ENCODE measurements around the gene DYNC1LI1. TPM values are rescaled to one million over a fixed set of nuclear protein-coding genes. Genes with fewer than 3 reads are reported as not detected.

The DYNC1LI1 gene
- total and polyA plus RNA-seq, 4 donors, result 9.2 to 21.1 (median 13.6) TPM

DNA sequence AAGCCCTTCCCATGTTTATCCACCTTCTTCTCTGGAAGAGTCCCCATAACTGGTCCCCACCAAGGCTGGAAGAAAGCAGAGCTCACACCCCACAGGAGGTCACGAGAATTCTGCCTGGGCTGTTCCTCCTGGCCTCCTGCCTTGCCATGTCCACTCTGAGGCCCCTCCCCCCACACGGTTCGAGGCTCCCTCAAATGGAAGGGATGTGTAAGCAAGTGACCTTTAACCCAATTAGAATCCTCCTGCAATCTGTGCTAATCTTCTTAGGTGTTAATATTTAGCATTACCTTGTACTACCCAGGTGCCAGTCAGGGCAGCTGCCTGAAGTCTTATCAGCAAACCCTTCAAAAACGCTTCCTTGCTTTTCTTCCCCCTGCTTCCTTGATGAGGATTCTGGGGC lies 32.4 kb upstream of the DYNC1LI1 start:
- DNase-seq (ENCODE audit: low spot score), result no peak
- no peak overlapping the region for H3K27ac ChIP-seq (ENCODE audit: low read depth in 1 of 2, low read length in 2 of 2)
- WGBS, result 51% methylated on average over 4 of the region's 4 CpGs
- no peaks in the 10 kb centered on the region for H3K27me3 ChIP-seq (ENCODE audit: control insufficient read depth in 4 of 4, insufficient read depth in 4 of 4, low read length in 3 of 4)
- H3K4me3 ChIP-seq (ENCODE audit: low read depth in 1 of 3, low read length in 3 of 3), result no peak overlapping the region
- no peak overlapping the region for H3K9ac ChIP-seq (ENCODE audit: low read depth in 1 of 2, low read length in 2 of 2)
- H3K9me3 ChIP-seq (ENCODE audit: control insufficient read depth in 4 of 4, low read length in 3 of 4), result no peaks in the 10 kb centered on the region
- H3K36me3 ChIP-seq (ENCODE audit: control insufficient read depth in 4 of 4, insufficient read depth in 3 of 4, low read depth in 1 of 4, low read length in 3 of 4), result no peaks in the 10 kb centered on the region
- H3K4me1 ChIP-seq (ENCODE audit: control insufficient read depth in 4 of 4, insufficient read depth in 4 of 4, low read length in 3 of 4), result no peaks in the 10 kb centered on the region
- TF ChIP-seq, protein P1, sequence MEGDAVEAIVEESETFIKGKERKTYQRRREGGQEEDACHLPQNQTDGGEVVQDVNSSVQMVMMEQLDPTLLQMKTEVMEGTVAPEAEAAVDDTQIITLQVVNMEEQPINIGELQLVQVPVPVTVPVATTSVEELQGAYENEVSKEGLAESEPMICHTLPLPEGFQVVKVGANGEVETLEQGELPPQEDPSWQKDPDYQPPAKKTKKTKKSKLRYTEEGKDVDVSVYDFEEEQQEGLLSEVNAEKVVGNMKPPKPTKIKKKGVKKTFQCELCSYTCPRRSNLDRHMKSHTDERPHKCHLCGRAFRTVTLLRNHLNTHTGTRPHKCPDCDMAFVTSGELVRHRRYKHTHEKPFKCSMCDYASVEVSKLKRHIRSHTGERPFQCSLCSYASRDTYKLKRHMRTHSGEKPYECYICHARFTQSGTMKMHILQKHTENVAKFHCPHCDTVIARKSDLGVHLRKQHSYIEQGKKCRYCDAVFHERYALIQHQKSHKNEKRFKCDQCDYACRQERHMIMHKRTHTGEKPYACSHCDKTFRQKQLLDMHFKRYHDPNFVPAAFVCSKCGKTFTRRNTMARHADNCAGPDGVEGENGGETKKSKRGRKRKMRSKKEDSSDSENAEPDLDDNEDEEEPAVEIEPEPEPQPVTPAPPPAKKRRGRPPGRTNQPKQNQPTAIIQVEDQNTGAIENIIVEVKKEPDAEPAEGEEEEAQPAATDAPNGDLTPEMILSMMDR (IDR thresholded peaks at IDR 0.05; ENCODE audit: low read depth, low read length, missing input control), result no peak
- TF ChIP-seq, protein P2, sequence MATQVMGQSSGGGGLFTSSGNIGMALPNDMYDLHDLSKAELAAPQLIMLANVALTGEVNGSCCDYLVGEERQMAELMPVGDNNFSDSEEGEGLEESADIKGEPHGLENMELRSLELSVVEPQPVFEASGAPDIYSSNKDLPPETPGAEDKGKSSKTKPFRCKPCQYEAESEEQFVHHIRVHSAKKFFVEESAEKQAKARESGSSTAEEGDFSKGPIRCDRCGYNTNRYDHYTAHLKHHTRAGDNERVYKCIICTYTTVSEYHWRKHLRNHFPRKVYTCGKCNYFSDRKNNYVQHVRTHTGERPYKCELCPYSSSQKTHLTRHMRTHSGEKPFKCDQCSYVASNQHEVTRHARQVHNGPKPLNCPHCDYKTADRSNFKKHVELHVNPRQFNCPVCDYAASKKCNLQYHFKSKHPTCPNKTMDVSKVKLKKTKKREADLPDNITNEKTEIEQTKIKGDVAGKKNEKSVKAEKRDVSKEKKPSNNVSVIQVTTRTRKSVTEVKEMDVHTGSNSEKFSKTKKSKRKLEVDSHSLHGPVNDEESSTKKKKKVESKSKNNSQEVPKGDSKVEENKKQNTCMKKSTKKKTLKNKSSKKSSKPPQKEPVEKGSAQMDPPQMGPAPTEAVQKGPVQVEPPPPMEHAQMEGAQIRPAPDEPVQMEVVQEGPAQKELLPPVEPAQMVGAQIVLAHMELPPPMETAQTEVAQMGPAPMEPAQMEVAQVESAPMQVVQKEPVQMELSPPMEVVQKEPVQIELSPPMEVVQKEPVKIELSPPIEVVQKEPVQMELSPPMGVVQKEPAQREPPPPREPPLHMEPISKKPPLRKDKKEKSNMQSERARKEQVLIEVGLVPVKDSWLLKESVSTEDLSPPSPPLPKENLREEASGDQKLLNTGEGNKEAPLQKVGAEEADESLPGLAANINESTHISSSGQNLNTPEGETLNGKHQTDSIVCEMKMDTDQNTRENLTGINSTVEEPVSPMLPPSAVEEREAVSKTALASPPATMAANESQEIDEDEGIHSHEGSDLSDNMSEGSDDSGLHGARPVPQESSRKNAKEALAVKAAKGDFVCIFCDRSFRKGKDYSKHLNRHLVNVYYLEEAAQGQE (IDR thresholded peaks at IDR 0.05), result no peak
- no peak for TF ChIP-seq FOXA2 (IDR thresholded peaks at IDR 0.05)
- no peak for TF ChIP-seq FOXA1 (IDR thresholded peaks at IDR 0.05)
- no peak for TF ChIP-seq GABPA (IDR thresholded peaks at IDR 0.05 in 1 of 2, conservative IDR thresholded peaks at IDR 0.05 in 1 of 2)
- no peak for TF ChIP-seq NR2F2 (IDR thresholded peaks at IDR 0.05)
- TF ChIP-seq EGR1 (IDR thresholded peaks at IDR 0.05; ENCODE audit: low read depth in 2 of 2), result no peak

DNA sequence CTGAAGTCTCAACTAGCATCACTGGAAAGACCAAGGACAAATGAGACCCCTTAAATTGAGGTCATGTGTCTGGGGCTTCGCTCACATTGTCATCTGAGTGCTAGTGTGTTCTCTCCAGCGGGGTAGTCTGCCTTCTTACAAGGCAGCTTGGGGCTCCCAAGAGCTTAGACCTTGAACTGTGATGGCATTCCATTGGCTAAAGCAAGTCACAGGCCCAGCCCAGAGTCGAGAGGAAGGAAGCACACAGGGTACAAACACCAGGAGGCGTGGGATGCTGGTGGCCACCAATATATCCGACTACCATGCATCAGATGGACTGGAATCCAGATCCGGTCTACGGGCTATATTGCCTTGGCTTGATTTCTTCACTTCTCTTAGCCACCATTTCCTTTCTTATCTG lies 31.5 kb upstream of the DYNC1LI1 start:
- Histone ChIP-seq H3K4me1 (ENCODE audit: control insufficient read depth in 4 of 4, insufficient read depth in 4 of 4, low read length in 3 of 4) (no peaks in the 10 kb centered on the region), H3K9me3 (ENCODE audit: control insufficient read depth in 4 of 4, low read length in 3 of 4) (no peaks in the 10 kb centered on the region), H3K27me3 (ENCODE audit: control insufficient read depth in 4 of 4, insufficient read depth in 4 of 4, low read length in 3 of 4) (no peaks in the 10 kb centered on the region), H3K4me3 (ENCODE audit: low read depth in 1 of 3, low read length in 3 of 3) (no peak overlapping the region), H3K36me3 (ENCODE audit: control insufficient read depth in 4 of 4, insufficient read depth in 3 of 4, low read depth in 1 of 4, low read length in 3 of 4) (no peaks in the 10 kb centered on the region), H3K27ac (ENCODE audit: low read depth in 1 of 2, low read length in 2 of 2) (no peak overlapping the region), H3K9ac (ENCODE audit: low read depth in 1 of 2, low read length in 2 of 2) (no peak overlapping the region)
- WGBS, result 93% methylated on average over 7 of the region's 7 CpGs
- DNase-seq (ENCODE audit: low spot score), result no peak
- TF ChIP-seq, protein P3, sequence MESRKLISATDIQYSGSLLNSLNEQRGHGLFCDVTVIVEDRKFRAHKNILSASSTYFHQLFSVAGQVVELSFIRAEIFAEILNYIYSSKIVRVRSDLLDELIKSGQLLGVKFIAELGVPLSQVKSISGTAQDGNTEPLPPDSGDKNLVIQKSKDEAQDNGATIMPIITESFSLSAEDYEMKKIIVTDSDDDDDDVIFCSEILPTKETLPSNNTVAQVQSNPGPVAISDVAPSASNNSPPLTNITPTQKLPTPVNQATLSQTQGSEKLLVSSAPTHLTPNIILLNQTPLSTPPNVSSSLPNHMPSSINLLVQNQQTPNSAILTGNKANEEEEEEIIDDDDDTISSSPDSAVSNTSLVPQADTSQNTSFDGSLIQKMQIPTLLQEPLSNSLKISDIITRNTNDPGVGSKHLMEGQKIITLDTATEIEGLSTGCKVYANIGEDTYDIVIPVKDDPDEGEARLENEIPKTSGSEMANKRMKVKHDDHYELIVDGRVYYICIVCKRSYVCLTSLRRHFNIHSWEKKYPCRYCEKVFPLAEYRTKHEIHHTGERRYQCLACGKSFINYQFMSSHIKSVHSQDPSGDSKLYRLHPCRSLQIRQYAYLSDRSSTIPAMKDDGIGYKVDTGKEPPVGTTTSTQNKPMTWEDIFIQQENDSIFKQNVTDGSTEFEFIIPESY (IDR thresholded peaks at IDR 0.05), result no peak
- TF ChIP-seq, protein P4, sequence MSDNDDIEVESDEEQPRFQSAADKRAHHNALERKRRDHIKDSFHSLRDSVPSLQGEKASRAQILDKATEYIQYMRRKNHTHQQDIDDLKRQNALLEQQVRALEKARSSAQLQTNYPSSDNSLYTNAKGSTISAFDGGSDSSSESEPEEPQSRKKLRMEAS (IDR thresholded peaks at IDR 0.05), result no peak
- no peak for TF ChIP-seq NR2F2 (IDR thresholded peaks at IDR 0.05)
- no peak for TF ChIP-seq EGR1 (IDR thresholded peaks at IDR 0.05; ENCODE audit: low read depth in 2 of 2)
- TF ChIP-seq TAF1 (conservative IDR thresholded peaks at IDR 0.05), result no peak
- TF ChIP-seq, protein P1 (IDR thresholded peaks at IDR 0.05; ENCODE audit: low read depth, low read length, missing input control), result no peak
- no peak for TF ChIP-seq FOXA1 (IDR thresholded peaks at IDR 0.05)
- no peak for TF ChIP-seq SP1 (IDR thresholded peaks at IDR 0.05)
- TF ChIP-seq HNF4G (IDR thresholded peaks at IDR 0.05), result no peak
- no peak for TF ChIP-seq YY1 (IDR thresholded peaks at IDR 0.05)
- TF ChIP-seq RAD21 (IDR thresholded peaks at IDR 0.05), result no peak
- TF ChIP-seq, protein P5, sequence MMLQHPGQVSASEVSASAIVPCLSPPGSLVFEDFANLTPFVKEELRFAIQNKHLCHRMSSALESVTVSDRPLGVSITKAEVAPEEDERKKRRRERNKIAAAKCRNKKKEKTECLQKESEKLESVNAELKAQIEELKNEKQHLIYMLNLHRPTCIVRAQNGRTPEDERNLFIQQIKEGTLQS (IDR thresholded peaks at IDR 0.05), result no peak
- TF ChIP-seq JUND (IDR thresholded peaks at IDR 0.05), result no peak
- TF ChIP-seq RXRA (IDR thresholded peaks at IDR 0.05), result no peak
- no peak for TF ChIP-seq FOXA2 (IDR thresholded peaks at IDR 0.05)
- no peak for TF ChIP-seq HNF4A (conservative IDR thresholded peaks at IDR 0.05)
- TF ChIP-seq, protein P2 (IDR thresholded peaks at IDR 0.05), result no peak
- no peak for TF ChIP-seq GABPA (IDR thresholded peaks at IDR 0.05 in 1 of 2, conservative IDR thresholded peaks at IDR 0.05 in 1 of 2)
